Stimulated activated CD4-positive, alpha-beta T cell treated with anti-CD3 and anti-CD28 coated beads, TNF-alpha, amount 100 ng/mL, for 48 hours (primary cell): ENCODE measurements around the gene GAPVD1.
"Not testable (repeated sequence)": the region's sequence is repeated elsewhere in the genome, so short reads cannot be mapped to it uniquely, and the experiment has no call there.

Experiments used
- DNase-seq, 3 donors: peaks; one replicate each; pipeline ENCODE4 v3.0.0-alpha.2; 2020; ENCODE audit warnings: low read depth in 3 of 3

Gene GAPVD1

DNA sequence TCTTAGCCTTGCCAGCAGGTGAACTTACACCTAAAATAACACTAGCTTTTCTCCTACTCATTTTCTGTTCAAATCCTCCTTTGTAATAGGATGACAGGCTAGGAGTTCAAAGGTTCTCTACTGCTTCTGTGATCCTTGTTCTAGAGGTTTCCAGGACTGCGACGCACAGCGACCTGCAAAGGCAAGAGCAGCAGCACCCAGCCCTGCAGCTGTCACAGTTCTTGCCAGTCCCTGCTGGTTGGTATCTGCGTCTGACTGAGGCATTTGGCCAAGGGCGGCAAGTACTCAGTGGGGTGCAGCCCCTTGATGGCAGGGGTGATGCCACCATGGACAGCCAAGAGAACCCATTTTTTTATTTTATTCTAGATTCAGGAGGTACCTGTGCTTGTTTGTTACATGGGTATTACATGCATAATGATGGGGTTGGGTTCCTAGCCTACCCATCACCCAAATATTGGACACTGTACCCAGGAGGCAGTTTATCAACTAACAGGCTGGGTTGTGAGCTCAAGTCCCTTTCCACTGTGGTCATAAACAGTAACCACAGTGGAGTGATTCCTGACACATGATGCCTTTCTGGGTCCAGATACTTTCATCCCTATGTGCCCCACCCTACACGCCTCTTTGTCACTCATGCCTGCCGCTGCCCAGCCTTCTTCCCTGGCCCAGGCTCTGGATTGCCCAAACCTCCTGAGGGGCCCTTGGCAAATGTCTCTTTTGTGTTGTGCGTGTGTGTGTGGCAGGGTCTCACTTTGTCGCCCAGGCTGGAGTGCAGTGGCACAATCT lies 111.0 kb downstream of the GAPVD1 start:
- no peak for DNase-seq

- DNase-seq = peak; percentile 36 to 65 (median 60)
These were observed 113.0 kb downstream of the GAPVD1 start for GRCh38 chr9:125374443-125375309.

DNA sequence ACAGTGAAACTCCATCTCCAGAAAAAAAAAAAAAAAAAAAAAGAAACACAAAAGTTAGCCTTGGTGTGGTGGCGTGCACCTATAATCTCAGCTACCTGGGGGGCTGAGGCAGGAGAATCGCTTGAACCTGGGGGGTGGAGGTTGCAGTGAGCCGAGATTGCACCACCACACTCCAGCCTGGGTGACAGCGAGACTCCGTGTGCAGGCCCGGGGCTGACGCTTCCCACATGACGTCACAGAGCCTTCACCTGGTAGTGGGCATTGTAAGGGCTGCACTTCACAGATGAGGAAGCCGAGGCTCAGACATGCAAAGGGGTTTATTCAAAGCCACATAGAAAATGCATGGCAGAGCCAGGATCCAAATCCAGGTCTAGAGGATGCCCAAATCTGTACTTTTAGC lies 114.2 kb downstream of the GAPVD1 start:
- DNase-seq = no peak

DNA sequence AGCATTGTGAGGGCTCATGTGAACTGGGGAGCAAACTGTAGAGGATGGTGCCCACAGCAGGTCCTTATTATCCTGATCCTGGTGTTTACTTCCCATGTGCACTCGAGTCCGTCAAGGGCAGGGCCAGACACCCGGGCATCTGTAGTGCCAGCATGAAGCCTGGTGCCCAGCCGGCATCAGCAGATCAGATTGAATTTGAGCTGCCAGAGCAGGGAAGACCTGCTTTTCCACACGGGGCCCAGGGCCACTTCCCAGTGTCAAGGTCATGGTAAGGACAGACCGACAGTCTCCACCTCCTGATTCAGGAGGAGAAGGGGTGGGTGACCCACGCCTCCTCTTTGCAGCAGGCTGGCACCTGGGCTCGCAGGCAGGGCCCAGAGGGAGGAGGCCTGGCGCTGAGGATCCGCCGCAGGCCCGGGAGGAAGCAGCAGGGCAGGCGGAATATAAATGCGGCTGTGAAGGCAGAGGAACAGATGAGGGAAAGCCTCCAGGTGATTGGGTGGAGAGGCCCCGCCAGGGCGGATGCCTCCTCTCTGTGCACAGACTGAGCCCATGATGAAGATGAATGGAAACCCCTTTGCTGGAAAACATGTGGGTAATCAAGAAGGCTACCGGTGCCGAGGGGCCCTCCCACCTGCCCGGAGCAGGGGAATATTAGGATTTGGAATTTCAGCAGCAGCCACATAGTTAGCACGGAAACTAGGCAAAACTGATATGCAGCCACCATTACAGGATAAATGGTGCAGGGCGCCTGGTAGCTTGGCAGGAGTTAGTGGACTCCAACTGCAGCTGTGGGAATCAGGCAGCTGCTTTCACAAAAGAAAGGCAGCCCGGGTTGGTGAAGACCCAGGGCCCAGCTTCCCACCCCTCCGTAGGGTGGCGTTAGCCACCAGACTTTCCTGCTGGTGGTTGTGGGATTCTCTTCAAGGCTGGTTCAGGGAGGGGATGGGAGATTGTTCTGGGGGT lies 114.9 kb downstream of the GAPVD1 start:
- DNase-seq = no peak

- DNase-seq = no peak
These were observed 116.1 kb downstream of the GAPVD1 start for GRCh38 chr9:125377584-125378250.

DNA sequence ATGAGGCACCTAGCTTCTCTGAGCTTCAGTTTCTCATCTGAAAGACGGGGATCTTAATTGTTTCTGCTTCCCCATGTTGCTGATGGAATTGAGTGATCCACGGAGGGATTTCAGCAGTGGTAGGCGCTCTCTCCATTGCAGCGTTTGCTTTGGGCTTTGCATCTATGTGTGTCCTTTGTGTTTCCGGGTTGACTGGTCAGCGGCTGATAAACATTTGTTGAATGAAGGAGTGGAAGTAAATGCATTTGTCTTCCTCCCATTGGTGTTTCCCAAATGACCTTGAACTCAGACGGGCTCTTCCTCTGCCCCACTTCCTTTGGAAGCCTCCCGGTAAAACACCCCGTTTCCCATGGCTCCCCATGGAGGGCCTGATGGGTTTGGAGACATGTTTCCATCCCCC lies 117.2 kb downstream of the GAPVD1 start:
- DNase-seq = no peak

DNA sequence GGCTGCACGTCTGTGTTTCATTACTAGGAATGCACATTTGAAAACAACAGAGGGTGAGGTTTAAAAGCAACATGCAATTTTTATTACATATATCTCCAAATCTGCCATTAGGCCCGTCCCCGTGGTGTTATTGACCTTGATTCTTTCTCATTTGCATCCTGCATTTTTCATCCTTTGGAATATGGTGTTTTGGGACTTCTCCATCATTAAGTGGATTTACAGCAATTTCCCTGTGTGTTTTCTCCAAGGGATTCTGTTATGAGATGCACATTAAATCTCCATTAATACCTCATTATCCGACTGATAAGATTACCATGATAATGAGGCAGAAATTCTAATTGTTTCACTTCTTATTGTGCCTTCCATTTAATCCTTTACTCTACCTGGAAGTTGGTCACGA lies 117.6 kb downstream of the GAPVD1 start:
- DNase-seq = no peak

GRCh38 chr9:125380406-125380805 lies 118.8 kb downstream of the GAPVD1 start:
- DNase-seq = no peak

DNA sequence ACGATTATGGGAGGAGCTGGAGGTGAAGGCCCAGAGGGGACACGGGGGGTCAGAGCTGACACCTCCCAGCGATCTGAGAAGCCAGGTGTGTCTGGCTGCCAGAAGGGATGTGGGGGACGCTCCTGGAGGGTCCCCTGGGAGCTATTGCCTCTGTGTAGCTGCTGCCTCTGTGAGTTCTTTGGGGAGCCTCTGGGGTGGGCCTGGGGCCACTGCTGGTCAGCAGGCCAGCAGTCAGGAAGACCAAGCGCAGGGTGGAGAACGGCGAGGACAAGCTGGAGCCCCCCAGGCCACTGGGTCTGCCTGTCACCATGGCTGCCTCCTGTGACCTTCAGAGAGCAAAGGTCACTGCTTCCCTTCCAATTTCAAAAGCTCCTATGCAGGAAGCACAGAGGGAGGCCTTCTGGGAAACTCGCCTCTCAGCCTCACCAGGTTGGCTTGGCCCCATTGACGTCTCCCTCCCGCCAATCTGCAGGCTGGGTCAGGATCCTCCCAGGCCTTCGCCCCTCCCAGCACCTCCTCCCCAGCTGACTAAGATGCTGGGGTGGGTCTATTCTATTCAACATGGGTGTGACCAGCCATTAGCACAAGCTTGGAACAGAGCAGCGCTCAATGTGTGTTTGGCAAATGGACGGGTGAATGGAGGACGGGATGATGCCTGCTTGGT lies 126.4 kb downstream of the GAPVD1 start:
- no peak for DNase-seq

GRCh38 chr9:125388978-125389377 lies 127.4 kb downstream of the GAPVD1 start:
- no peak for DNase-seq

DNA sequence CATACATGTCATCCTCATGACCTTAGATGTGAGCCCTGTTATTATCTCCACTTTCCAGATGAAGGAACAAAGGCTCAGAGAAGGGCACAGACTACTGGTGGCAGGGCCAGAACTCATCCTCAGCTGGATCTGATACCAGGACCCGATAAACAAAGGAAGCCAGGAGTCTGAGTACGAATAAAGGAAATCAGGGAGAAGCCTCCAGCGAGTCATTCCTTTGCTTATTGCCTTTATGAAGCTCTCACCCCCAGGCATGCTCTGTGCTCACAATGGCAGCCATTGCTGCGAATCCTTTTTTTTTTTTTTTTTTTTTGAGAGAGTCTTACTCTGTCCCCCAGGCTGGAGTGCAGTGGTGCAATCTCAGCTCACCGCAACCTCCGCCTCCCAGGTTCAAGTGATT lies 130.1 kb downstream of the GAPVD1 start:
- DNase-seq = no peak

DNA sequence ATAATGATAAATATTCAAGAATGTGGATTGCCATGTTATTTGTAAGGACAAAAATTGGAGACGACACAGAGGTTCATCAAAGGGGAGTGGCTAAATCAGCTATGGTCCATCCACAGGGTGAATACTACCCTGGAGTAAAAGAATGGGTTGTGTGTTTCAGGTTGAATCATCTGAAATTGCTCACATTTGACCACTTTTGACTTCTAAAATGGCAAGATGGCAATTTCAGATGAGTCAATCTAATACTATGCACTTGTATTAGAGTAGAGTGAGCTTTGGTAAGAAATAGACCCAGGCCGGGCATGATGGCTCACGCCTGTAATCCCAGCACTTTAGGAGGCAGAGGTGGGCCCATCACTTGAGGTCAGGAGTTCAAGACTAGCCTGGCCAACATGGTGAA lies 131.8 kb downstream of the GAPVD1 start:
- DNase-seq = no peak

DNA sequence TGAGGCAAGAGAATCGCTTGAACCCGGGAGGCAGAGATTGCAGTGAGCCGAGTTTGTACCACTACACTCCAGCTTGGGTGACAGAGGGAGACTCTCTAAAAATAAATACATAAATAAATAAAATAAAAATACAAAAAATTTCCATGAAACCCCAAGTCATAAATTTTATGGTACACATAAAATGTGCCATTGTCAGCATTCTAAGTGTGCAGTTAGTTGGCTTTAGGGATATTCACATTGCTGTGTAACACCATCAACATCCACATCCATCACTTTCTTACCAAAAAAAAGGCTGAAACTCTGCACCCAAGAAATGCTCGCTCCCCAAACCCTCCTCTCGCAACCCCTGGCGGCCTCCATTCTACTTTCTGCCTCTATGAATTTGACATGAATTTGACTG lies 135.2 kb downstream of the GAPVD1 start:
- DNase-seq = no peak

GRCh38 chr9:125397736-125398135 lies 136.1 kb downstream of the GAPVD1 start:
- DNase-seq = no peak

DNA sequence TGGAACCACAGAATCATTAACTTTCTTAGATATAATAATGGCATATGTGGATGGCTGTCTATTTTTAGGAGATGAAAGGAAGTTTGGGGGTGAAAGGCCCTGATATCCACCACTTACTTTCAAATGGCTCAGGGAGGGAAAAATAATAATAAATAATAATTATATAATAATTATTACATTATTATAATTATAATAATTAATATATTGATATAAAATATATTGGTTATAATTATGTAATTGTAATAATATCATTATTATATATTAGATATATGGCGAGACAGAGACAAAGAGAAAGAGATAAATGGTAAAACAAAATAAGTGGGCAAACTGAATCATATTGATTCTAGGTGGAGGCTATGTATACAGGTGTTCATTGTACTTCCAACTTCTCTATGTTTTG lies 136.6 kb downstream of the GAPVD1 start:
- DNase-seq = no peak

DNA sequence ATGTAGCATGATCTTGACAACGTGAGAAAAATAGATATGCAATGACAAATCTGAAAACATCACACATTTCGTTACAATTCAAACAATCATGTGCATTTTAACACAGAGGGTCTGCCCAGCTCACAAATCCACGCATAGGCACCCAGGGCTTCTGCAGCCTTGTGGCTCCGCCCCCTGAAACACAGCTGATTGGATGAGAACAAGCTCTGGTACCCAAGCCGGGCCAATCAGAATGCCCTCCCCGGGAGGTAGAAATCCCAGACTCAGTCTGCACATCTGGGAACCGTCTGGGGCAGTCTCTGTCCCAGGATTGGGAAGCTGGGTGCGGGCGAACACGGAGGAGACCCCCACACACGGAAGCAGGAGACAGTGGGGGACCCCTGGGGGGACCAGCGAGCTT lies 137.5 kb downstream of the GAPVD1 start:
- DNase-seq = no peak

- no peak for DNase-seq
These were observed 138.0 kb downstream of the GAPVD1 start for GRCh38 chr9:125399666-125400065.

- DNase-seq = not testable (repeated sequence)
These were observed 138.6 kb downstream of the GAPVD1 start for GRCh38 chr9:125400232-125400631.

DNA sequence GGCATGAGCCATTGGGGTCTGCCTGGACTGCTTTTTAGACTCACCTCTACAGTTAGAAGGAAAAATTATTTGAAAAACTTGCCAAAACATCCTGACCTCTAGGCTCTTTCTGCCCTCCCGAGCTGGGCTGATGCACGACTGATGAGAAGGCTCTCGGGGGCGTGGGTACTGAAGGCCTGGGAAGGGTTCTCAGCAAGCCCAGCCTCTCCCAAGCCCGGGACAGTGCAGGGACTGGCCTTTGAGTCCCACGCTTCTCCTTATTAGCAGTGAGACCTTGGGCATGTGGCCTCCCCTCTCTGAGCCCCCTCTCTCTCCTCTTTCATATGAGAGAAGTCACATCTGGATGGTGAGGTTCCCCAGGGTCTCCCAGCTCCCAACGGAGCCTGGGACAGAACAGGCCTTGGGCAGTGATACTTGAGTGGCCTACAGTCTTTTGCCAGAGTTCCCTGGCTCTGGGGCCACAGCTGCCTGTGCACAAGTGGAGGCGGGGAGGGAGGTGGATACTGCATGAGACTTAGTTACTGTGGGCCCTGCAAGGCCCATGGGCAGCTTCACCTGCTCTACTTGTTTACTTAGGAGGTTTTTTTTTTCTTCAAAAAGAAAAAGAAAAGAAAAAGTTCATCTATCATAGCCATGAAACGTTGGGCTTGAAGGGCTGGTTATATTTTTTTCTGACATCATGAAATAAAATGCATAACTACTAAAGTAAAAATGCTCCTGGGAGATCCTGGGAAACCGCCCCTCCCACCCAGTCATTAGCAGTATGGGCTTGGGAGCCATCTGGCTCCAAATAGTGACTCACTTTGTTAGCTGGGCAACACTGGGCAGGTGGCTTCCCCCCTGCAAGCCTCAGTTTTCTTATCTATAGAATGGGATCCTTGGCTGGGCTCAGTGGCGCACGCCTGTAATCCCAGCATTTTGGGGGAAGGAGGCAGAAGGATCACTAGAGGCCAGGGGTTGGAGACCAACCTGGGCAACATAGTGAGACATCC lies 139.4 kb downstream of the GAPVD1 start:
- no peak for DNase-seq

DNA sequence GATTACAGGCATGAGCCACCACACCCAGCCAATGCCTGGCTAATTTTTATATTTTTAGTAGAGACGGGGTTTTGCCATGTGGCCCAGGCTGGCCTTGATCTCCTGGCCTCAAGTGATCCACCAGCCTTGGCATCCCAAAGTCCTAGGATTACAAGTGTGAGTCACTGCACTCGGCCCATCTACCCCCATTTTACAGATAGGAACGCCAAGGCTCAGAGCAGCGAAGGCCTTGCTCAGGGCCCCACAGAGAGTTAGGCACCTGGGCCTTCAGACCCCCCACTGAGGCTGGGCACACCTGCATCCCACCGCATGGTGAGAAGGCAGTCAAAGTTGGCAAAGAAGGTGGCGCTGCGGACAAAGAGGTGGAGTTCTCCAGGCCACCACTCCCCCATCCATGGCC lies 143.1 kb downstream of the GAPVD1 start:
- no peak for DNase-seq
